Right hindlimb (tissue), 1 donor: ENCODE measurements around the gene MINK1.

Experiments used
- DNase-seq: peaks from one replicate; pipeline ENCODE4 v3.0.0-alpha.2; 2018

Gene MINK1

GRCh38 chr17:4935650-4936049, 102.5 kb downstream of the MINK1 start:
- DNase-seq: no peak

- DNase-seq: no peak
Measured at GRCh38 chr17:4936436-4936835, 103.3 kb downstream of the MINK1 start.

DNA sequence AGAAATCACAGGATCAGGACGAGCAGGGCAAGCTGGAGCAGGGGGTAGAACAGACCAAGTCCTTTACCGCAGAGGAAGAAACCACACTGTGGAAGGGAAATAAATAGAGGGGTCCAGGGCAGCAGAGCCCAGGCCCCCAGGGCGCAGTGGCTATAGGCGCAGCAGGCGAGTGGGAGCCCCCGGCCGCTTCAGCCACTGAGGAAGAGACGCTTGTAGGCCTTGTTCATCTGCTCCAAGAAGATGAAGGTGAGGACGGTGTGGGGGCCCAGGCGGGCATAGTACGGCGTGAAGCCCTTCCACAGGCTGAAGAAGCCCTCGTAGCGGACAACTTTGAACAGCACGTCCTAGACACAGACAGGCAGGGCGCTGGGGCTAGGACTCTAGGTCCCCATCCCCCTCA, 104.4 kb downstream of the MINK1 start:
- DNase-seq: no peak

- no peak for DNase-seq
Measured at GRCh38 chr17:4938069-4938491, 104.9 kb downstream of the MINK1 start.

DNA sequence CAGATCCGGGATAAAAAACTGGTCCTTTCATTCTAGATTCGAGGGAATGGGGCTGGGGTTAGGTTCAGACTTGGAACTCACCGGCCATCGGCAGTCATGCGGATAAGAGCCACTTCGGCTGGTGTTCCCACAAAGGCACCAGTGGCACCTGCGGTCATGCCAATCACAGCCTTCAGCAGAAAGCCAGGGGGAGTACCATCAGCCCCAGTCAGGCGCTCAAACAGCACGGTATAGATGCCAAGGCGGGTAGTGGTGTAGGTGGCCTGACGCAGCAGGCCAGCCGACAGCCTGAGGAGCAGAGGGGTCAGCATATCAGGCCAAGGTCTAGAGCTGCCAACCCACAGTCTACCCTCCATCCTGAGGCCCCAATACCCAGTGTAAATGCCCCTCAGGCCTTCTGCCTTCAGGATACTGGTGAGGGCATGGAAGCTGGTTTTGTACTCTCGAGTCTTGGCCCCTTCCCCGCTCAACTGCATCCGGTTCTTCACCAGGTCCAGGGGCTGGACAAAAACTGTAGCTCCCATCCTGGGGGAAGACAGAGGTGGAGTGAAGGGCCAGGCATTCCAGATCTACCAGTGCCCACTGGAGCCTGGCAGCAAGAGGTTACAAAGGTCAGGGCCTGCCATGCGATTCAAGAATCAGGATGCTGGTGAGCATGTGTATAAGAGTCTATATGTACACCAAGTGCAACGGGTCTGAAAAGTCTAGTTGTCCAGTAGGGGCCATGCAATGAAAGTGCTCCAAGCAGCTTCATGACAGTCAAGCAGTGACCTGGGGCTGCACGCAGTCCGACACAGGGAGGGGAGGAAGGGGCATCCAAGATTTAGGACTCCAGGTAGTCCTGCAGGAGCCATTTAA, 105.8 kb downstream of the MINK1 start:
- DNase-seq: no peak

DNA sequence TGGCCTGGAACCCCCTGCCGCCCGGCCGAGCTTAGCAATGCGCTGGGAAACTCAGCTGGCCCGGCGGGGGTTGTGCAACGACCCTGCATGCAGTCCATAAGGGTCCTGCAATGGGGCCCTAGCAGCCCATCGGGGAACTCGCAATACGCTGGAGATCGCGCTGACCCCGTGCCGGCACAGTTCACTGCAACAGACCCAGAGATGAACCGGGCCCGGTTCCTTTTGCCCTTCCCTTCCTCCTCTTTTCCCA, 106.3 kb downstream of the MINK1 start:
- peak; percentile 44 for DNase-seq

DNA sequence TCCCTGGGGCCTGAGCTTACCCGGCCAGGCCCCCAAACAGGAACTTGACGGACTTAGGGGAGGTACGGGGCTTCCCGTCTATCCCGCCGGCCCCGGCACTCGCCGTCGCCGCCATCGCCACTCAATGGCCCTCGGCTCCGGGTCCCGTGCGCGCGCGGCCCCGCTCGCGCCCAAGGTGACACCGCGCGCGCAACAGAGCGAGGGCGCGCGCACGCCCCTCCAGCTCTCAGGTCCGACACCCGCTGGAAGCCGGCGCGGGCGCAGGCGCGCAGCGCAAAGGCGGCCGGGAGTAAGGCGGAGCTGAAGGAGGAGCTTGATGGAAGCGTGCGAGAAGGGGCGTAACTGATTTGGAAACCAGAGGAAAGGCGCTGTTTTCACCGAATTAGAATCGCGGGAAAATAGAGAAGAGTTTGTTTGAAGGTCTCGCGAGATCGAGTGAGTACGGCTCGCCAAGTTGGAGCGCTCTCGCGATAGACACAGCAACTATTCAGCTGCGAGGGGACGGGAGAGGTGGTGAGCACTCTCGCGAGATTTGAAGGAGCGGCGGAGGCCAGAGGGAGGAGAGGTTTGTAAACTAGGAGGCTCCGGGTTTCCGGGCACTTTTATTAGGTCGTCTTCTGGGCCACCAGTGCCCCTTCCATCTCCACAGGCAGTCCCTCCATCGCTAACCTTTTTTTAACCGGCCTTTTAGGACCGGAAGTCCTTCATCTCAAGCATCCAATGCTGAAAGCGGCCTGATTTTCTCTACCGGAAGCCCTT, 106.8 kb downstream of the MINK1 start, which contains the start of the genes RNF167 and SLC25A11:
Gene RNF167 (plus strand): TSS at position 473 of the 759 bp plus-strand sequence. CDS start 642 bp downstream, outside the sequence.
Gene SLC25A11 (minus strand): TSS at position 251 of the 759 bp plus-strand sequence. CDS start 136 bp downstream, at position 115.
- DNase-seq: peak; percentile 98

GRCh38 chr17:4940555-4941318, 107.6 kb downstream of the MINK1 start:
- DNase-seq: no peak

DNA sequence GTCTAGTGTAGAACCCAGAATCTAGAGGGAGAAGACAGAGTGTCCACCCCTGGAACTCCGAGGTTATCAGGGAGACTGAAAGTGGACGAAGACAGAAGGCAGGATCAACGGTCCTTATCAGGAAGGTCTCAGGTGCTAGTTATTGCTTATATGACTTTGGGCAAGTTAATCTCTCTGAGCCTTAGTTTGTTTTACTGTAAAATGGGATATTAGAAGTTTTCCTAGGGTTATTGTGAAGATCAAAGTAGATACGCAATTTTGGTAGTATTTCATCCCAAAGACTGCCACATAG, 108.1 kb downstream of the MINK1 start:
- no peak for DNase-seq

- no peak for DNase-seq
Measured at GRCh38 chr17:4942760-4943508, 109.8 kb downstream of the MINK1 start.

DNA sequence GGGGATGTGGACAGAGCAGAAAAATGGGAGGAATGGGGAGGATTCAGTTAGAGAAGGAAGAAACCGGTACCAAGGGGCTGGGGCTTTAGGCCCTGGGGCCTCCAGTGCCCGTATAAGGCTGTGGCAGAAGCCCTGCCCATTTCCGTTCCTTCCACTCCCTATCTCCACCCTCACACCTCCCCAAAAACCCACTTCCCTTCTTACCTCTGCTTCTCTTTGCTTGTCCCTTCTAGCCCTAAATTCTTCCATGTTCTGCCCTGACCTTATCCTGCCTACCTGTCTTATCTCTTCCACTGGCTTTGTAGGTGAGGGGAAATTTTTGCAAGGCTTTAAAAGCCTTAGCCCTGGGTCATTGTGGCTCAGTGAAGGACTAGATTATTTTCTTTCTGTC, 111.0 kb downstream of the MINK1 start:
- DNase-seq: no peak

DNA sequence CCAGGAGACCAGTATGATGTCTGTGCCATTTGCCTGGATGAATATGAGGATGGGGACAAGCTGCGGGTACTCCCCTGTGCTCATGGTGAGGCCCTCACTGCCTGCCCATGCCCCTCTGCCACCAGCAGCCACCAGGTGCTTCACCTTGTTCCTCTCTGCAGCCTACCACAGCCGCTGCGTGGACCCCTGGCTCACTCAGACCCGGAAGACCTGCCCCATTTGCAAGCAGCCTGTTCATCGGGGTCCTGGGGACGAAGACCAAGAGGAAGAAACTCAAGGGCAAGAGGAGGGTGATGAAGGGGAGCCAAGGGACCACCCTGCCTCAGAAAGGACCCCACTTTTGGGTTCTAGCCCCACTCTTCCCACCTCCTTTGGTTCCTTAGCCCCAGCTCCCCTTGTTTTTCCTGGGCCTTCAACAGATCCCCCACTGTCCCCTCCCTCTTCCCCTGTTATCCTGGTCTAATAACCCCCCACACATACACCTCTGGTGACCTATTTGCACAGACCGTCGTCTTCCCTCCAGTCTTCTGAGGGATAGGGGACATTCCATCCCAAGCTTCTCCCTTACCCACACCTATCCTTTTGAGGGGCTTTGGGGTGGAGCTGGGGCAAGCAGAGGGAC, 111.5 kb downstream of the MINK1 start:
- DNase-seq: no peak

- peak; percentile 51 for DNase-seq
Measured at GRCh38 chr17:4945176-4945943, 112.2 kb downstream of the MINK1 start.

- DNase-seq: no peak
Measured at GRCh38 chr17:4945944-4946280, 112.8 kb downstream of the MINK1 start.

DNA sequence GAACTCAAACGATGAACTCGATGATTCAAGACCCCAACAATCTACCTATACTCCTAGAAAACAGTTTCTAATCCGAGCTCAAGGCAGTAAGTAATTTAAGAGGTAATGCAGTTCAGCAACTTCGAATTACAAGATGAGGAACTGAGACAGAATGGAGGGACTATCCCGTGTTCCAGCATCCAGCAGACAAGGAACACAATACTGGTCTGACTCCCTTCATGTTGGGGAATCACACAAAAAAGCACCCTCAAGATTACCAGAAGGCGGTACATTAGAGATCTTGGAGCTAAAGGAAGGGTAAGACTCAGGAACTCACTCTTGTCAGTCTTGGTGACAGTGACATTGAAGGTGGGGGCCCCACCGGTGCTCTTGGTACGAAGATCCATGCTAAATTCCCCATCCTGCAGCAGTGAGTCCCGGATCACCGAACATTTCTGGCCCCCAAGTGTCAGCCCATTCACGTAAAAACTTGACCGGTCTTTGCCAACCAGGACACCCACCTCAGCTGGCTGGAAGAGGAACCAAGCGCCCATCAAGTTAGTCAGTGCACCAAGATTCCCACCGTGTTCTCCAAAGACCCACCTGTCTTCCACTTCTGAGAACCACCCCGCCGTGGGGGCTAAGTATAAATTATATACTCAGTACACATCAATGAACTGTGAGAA, 113.3 kb downstream of the MINK1 start:
- no peak for DNase-seq

GRCh38 chr17:4947010-4947410, 113.9 kb downstream of the MINK1 start:
- DNase-seq: peak; percentile 31
